Esophagus muscularis mucosa (tissue), 4 donors: ENCODE results near the gene PTPRT. TPM values are rescaled to one million over a fixed set of nuclear protein-coding genes. Genes with fewer than 3 reads are reported as not detected.

Source experiments
- DNase-seq: peaks from one replicate; pipeline ENCODE4 v3.0.0-alpha.2; 2017; ENCODE audit errors: extremely low spot score
- H3K27ac ChIP-seq, 4 donors: fragments of 200-600 bp; sonication (generic); replicated peaks in 1 of 4; 1 replicate in 3 of 4; 2 replicates in 1 of 4; pipeline ENCODE4 v1.5.1; 2016 to 2019; ENCODE audit warnings: mild to moderate bottlenecking in 1 of 4
- H3K27me3 ChIP-seq, 4 donors: fragments of 200-600 bp; sonication (generic); one replicate each; pipeline versions ENCODE4 v1.5.1 to v1.6.0; 2016 to 2019
- H3K36me3 ChIP-seq, 4 donors: fragments of 200-600 bp; sonication (generic); one replicate each; pipeline ENCODE4 v1.5.1; 2016 to 2019
- H3K4me1 ChIP-seq, 4 donors: fragments of 200-600 bp; sonication (generic); one replicate each; pipeline ENCODE4 v1.5.1; 2016 to 2019
- H3K4me3 ChIP-seq, 4 donors: fragments of 200-600 bp; sonication (generic); 1 replicate in 2 of 4; 2 replicates in 2 of 4; pipeline ENCODE4 v1.5.1; 2016 to 2019; ENCODE audit warnings: mild to moderate bottlenecking in 4 of 4, moderate library complexity in 1 of 4
- H3K9me3 ChIP-seq, 4 donors: fragments of 200-600 bp; sonication (generic); 1 replicate in 3 of 4; 2 replicates in 1 of 4; pipeline ENCODE4 v1.5.1; 2016 to 2019
- CTCF ChIP-seq, 3 experiments: fragments of 200-600 bp in 2 of 3; fragments of 450-650 bp in 1 of 3; sonication (generic) in 2 of 3; IDR thresholded peaks; one replicate each; pipeline ENCODE4 v1.5.1; 2017 to 2019; ENCODE audit warnings: antibody characterized with exemption in 3 of 3, mild to moderate bottlenecking in 2 of 3, moderate library complexity in 1 of 3
- EP300 ChIP-seq: sonication (generic); formaldehyde crosslinking; IDR thresholded peaks from one replicate; pipeline ENCODE4 v1.6.1; 2017; ENCODE audit warnings: antibody characterized with exemption
- POLR2A ChIP-seq: fragments of 450-650 bp; IDR thresholded peaks from one replicate; pipeline ENCODE4 v1.6.1; 2017; ENCODE audit warnings: antibody characterized with exemption, moderate library complexity, mild to moderate bottlenecking, low read depth
- POLR2AphosphoS5 ChIP-seq, 2 donors: sonication (generic); formaldehyde crosslinking; IDR thresholded peaks; one replicate each; pipeline ENCODE4 v1.6.1; 2017; ENCODE audit warnings: antibody characterized with exemption in 2 of 2
- WGBS: methylation state at CpG from one replicate; pipeline ENCODE4 v1.1.5; 2018; 5-methylcytosine and 5-hydroxymethylcytosine counted together
- intact Hi-C: fragments of 100-400 bp; cut with DNase I; formaldehyde crosslinking; loops from one replicate; pipeline ENCODE4 v1.15.1; 2023
- total RNA-seq, 4 donors: library from RNA; depleted of rRNA; stranded (reverse); fragments of >200 nt; gene quantifications; one replicate each; pipeline versions ENCODE4 v1.1.0 to v1.2.1, GENCODE V29; 2016

PTPRT gene
- total RNA-seq, 4 donors from 2014 or later, result 0.06 to 0.39 TPM; not detected in 2

- H3K27ac ChIP-seq, result no peak overlapping the region
- intact Hi-C loops, result no loop called here
- H3K4me3 ChIP-seq, result no peak overlapping the region
- WGBS, result 77% methylated on average over 5 of the region's 5 CpGs
- H3K4me1 ChIP-seq, result no peaks in the 10 kb centered on the region
- H3K9me3 ChIP-seq, result no peaks in the 10 kb centered on the region
- TF ChIP-seq POLR2A (no peak), EP300 (no peak), POLR2AphosphoS5 (IDR thresholded peaks at IDR 0.05) (no peak), CTCF (IDR thresholded peaks at IDR 0.05) (no peak)
- H3K36me3 ChIP-seq, result no peaks in the 10 kb centered on the region
- peaks cover 0 to 6% (median 0%) of the 10 kb centered on the region in 4 donors for H3K27me3 ChIP-seq
- DNase-seq, result no peak
Measured at GRCh38 chr20:42134265-42135098, 1055.2 kb downstream of the PTPRT start.

DNA sequence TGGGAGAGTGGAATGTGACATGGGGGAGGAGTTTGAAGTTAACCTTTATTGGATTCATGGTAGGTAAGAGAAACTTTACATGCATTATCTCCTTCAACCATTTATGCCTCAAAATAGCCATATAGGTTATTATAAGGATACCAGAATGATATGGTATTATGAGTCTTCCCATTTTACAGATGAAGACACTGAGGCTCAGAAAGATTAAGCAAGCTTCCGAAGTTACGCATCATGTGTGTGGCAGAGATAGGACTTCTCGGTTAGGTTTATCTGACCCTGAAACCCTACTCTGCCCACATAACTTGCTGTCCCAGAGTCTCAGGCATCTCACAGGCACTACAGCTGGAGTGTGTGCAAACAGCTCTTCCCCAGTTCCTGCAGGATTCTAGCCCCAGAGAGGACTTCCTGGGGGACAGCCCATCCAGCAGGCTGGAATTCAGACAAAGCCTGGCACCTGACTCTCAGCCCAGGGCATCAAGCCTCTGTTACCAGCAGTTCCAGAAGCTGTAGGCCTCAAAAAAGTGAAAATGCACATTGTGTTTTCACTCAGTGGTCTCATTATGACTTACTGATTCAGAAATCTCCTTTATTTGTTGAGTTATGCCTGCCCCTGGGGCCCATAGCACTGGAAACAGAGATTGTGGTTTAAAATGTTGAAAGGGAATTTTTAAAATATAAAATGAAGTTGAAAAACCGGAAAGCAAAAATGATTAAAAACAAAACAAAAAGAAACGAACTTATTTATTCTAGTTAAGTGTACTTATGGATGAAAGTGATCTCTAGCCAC lies 1058.7 kb downstream of the PTPRT start:
- Histone ChIP-seq H3K27ac (no peak overlapping the region), H3K4me1 (no peaks in the 10 kb centered on the region), H3K36me3 (no peaks in the 10 kb centered on the region), H3K9me3 (no peaks in the 10 kb centered on the region), H3K27me3 (peaks cover 0 to 6% (median 0%) of the 10 kb centered on the region in 4 donors), H3K4me3 (no peak overlapping the region)
- intact Hi-C loops, result no loop called here
- DNase-seq, result no peak
- 79% methylated on average over 5 of the region's 5 CpGs for WGBS
- TF ChIP-seq POLR2A (no peak), CTCF (IDR thresholded peaks at IDR 0.05) (no peak), EP300 (no peak), POLR2AphosphoS5 (IDR thresholded peaks at IDR 0.05) (no peak)

DNA sequence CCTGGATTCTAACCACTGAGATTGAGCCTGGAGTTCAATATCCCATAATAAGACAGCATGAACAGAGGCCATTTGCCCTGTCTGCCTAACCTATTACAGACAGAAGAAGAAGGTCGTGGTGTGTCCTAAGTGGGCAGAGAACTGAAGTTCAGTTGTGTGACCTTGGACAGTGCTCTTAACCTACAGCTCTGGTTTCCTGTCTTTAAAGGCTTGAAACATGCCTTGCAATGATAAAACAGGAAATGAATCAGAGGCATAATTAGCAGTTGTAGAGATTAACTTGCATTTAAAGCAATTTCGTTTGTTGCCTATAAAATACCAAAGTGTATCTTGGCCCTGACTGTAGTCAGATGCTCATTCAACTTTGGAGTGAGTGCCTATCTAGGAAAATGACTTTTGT lies 1064.3 kb downstream of the PTPRT start:
- Histone ChIP-seq H3K27ac (no peak overlapping the region), H3K4me1 (no peaks in the 10 kb centered on the region), H3K27me3 (no peaks in the 10 kb centered on the region), H3K36me3 (no peaks in the 10 kb centered on the region), H3K9me3 (no peaks in the 10 kb centered on the region), H3K4me3 (no peak overlapping the region)
- TF ChIP-seq POLR2AphosphoS5 (IDR thresholded peaks at IDR 0.05), result no peak
- no peak for TF ChIP-seq POLR2A
- TF ChIP-seq EP300, result no peak
- no peak for TF ChIP-seq CTCF (IDR thresholded peaks at IDR 0.05)
- WGBS, result 45% methylated on average over 1 of the region's 2 CpGs
- intact Hi-C loops, result no loop called here
- DNase-seq, result no peak

DNA sequence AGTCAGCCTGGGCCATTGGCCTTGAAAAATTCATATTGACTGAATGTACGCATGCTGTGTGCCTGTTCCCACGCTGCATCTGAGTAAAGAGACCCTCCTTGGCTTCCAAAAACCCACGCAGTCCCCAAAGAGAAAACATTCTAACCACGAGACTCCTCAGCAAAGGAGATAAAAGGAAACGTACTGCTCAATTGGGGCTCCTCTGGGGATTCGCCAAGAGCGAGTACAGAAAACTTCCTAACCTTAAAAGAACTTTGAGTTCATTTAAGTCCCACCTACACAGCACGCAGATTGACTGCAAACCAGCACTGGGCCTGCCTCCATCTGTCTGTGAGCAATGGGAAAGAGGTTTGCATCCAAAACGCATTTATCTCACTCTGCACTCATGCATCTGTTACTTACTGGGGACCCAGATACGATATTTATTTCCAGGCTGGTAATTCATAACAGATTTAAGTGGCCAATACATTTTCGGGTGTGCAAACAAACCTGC lies 1065.7 kb downstream of the PTPRT start:
- Histone ChIP-seq H3K27ac (no peak overlapping the region), H3K36me3 (no peaks in the 10 kb centered on the region), H3K4me3 (no peak overlapping the region), H3K27me3 (no peaks in the 10 kb centered on the region), H3K4me1 (no peaks in the 10 kb centered on the region), H3K9me3 (no peaks in the 10 kb centered on the region)
- 66% methylated on average over 11 of the region's 11 CpGs for WGBS
- no peak for TF ChIP-seq POLR2A
- TF ChIP-seq POLR2AphosphoS5 (IDR thresholded peaks at IDR 0.05), result no peak
- TF ChIP-seq CTCF (IDR thresholded peaks at IDR 0.05), result no peak
- no peak for TF ChIP-seq EP300
- intact Hi-C loops, result no loop called here
- no peak for DNase-seq
